Measurements from ENCODE around the gene SHROOM1. TPM values are rescaled to one million over a fixed set of nuclear protein-coding genes. Genes with fewer than 3 reads are reported as not detected.

Gene SHROOM1
- total and polyA plus RNA-seq, 2 experiments from 2014 or later: 2.5 to 5.4 TPM

DNA sequence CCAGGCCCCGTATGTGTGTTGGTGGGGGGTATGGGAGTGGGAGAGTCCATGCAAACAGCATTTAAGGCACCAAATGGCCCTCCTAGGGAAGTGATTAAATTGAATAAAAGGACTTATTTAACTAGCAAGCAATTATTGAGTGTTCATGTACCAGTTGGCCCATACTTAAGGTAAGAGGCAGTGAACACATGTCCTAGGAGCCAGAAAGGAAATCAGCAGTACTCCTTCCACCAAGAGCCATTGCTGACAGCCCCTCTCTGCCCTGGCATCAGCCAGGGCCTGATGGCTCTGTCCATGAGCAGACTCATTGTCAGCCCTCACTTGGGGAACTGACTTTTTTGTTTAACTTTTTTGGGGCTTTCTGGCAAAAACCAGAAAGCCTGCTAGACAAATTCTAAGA is 10.4 kb upstream of the SHROOM1 start:
- no peak overlapping the region for H3K27ac Mint-ChIP-seq
- Histone ChIP-seq H2AFZ (no peak overlapping the region), H3K9me2 (ENCODE audit: insufficient read depth) (no peaks in the 10 kb centered on the region), H3K27me3 (ENCODE audit: insufficient read depth) (no peaks in the 10 kb centered on the region), H3K4me2 (no peak overlapping the region), H3K4me1 (ENCODE audit: insufficient read depth) (no peaks in the 10 kb centered on the region), H3F3A (replicated peaks; ENCODE audit: low read depth) (no peaks in the 10 kb centered on the region), H3K79me2 (replicated peaks; ENCODE audit: insufficient read depth) (no peaks in the 10 kb centered on the region), H3K4me3 (no peak overlapping the region), H3K27ac (ENCODE audit: low read depth) (no peak overlapping the region), H3K36me3 (ENCODE audit: insufficient read depth) (no peaks in the 10 kb centered on the region), H4K20me1 (replicated peaks; ENCODE audit: insufficient read depth) (no peaks in the 10 kb centered on the region)
- TF ChIP-seq ZNF331 (CRISPR knock-in tag; IDR thresholded peaks at IDR 0.05; ENCODE audit: low read depth): no peak
- TF ChIP-seq, protein P1, sequence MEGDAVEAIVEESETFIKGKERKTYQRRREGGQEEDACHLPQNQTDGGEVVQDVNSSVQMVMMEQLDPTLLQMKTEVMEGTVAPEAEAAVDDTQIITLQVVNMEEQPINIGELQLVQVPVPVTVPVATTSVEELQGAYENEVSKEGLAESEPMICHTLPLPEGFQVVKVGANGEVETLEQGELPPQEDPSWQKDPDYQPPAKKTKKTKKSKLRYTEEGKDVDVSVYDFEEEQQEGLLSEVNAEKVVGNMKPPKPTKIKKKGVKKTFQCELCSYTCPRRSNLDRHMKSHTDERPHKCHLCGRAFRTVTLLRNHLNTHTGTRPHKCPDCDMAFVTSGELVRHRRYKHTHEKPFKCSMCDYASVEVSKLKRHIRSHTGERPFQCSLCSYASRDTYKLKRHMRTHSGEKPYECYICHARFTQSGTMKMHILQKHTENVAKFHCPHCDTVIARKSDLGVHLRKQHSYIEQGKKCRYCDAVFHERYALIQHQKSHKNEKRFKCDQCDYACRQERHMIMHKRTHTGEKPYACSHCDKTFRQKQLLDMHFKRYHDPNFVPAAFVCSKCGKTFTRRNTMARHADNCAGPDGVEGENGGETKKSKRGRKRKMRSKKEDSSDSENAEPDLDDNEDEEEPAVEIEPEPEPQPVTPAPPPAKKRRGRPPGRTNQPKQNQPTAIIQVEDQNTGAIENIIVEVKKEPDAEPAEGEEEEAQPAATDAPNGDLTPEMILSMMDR (conservative IDR thresholded peaks at IDR 0.05; ENCODE audit: low read depth in 2 of 2): no peak
- H3K9me3 Mint-ChIP-seq: no peaks in the 10 kb centered on the region
- no peaks in the 10 kb centered on the region for H3K4me1 Mint-ChIP-seq
- H3K27me3 Mint-ChIP-seq (ENCODE audit: insufficient read depth, low read depth, poor library complexity): peaks cover 2% of the 10 kb centered on the region
- ATAC-seq (no peak), DNase-seq (ENCODE audit: low spot score) (no peak)
- no peaks in the 10 kb centered on the region for H3K36me3 Mint-ChIP-seq (ENCODE audit: low read depth)
- no peak overlapping the region for H3K4me3 Mint-ChIP-seq

DNA sequence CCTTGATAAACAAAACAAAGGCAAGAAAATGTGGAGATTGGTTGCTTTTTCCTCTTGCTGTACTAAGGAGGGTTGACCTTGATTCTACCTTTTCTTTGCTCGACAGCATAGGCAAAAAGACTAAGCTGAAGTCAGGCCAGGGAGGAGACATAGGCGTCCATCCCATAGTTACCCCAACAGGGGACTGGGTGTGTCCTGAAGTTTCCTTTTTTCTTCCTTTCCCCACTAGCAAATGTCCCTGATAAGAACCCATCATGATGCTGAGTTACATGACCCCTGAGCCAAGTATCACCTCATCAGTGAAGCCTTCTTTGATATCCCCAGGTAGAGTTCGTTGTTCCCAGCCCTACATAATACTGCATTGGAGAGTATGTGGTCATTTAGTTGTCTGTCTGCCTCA is 9.9 kb upstream of the SHROOM1 start:
- H3K4me2 ChIP-seq: no peak overlapping the region

DNA sequence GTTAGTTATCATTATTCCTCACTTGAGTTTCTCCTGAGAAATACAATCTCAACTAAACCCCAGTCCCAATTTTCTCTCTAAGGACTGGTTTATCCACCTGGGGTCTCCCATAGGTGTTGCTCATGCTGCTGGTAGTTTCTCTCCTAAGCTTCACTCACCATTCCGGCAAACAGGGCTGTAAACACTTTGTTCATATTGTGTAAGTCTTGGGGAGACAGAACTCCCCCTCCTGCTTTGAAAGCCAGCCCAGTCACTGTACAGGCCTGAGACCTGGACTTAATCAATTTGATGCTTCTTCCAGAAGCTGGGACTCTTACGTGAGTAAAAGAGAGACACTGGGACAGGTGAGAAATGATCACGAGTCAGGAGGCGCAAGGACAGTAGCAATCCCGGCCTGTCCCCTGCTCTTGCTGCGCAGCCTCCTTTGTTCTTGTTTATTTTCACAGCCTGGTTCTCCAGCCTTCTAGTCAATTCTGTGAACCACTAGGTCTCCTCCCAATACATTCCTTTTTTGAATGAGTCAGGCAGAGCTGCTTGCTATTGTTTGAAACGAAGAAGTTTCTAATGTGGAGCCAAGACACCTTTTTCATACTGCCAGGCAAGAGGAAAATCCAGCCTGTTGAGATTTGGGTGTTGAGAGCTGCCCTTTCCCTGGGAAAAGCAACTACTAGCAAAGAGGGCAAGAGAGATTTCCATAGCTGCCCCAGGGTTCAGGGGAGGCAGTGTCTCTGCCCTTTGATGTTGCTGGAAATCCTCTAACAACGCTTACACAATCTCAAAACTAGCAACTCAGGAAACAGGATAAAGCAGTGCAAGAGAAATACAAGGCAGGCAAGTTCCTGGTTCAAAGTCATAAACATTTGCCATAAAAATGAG is 9.2 kb upstream of the SHROOM1 start:
- DNase-seq (ENCODE audit: low spot score): no peak
- Histone ChIP-seq H3K9me2 (ENCODE audit: insufficient read depth) (no peaks in the 10 kb centered on the region), H3K4me3 (no peak overlapping the region), H3K4me1 (ENCODE audit: insufficient read depth) (no peaks in the 10 kb centered on the region), H4K20me1 (replicated peaks; ENCODE audit: insufficient read depth) (no peaks in the 10 kb centered on the region), H3K36me3 (ENCODE audit: insufficient read depth) (no peaks in the 10 kb centered on the region), H2AFZ (peak overlapping the region; percentile 74), H3K4me2 (no peak overlapping the region), H3K27me3 (ENCODE audit: insufficient read depth) (no peaks in the 10 kb centered on the region), H3K79me2 (replicated peaks; ENCODE audit: insufficient read depth) (no peaks in the 10 kb centered on the region), H3K27ac (ENCODE audit: low read depth) (no peak overlapping the region), H3F3A (replicated peaks; ENCODE audit: low read depth) (no peaks in the 10 kb centered on the region)
- no peaks in the 10 kb centered on the region for H3K36me3 Mint-ChIP-seq (ENCODE audit: low read depth)
- no peak for ATAC-seq
- H3K27me3 Mint-ChIP-seq (ENCODE audit: insufficient read depth, low read depth, poor library complexity): peaks cover 2% of the 10 kb centered on the region
- no peaks in the 10 kb centered on the region for H3K4me1 Mint-ChIP-seq
- H3K4me3 Mint-ChIP-seq: no peak overlapping the region
- no peaks in the 10 kb centered on the region for H3K9me3 Mint-ChIP-seq
- no peak overlapping the region for H3K27ac Mint-ChIP-seq
- TF ChIP-seq EZH2 (IDR thresholded peaks at IDR 0.05; ENCODE audit: low read depth, unreplicated experiment) (no peak), NANOG (IDR thresholded peaks at IDR 0.05; ENCODE audit: borderline replicate concordance) (no peak), STAT1 (IDR thresholded peaks at IDR 0.05; ENCODE audit: unreplicated experiment) (no peak), CREB1 (CRISPR knock-in tag; IDR thresholded peaks at IDR 0.05; ENCODE audit: low read depth) (no peak), POLR2AphosphoS5 (IDR thresholded peaks at IDR 0.05; ENCODE audit: low read depth) (no peak), EZH2phosphoT487 (IDR thresholded peaks at IDR 0.05; ENCODE audit: unreplicated experiment) (no peak), ZNF114 (CRISPR knock-in tag; IDR thresholded peaks at IDR 0.05) (no peak), ZNF331 (CRISPR knock-in tag; IDR thresholded peaks at IDR 0.05; ENCODE audit: low read depth) (no peak)
- TF ChIP-seq, protein P2, sequence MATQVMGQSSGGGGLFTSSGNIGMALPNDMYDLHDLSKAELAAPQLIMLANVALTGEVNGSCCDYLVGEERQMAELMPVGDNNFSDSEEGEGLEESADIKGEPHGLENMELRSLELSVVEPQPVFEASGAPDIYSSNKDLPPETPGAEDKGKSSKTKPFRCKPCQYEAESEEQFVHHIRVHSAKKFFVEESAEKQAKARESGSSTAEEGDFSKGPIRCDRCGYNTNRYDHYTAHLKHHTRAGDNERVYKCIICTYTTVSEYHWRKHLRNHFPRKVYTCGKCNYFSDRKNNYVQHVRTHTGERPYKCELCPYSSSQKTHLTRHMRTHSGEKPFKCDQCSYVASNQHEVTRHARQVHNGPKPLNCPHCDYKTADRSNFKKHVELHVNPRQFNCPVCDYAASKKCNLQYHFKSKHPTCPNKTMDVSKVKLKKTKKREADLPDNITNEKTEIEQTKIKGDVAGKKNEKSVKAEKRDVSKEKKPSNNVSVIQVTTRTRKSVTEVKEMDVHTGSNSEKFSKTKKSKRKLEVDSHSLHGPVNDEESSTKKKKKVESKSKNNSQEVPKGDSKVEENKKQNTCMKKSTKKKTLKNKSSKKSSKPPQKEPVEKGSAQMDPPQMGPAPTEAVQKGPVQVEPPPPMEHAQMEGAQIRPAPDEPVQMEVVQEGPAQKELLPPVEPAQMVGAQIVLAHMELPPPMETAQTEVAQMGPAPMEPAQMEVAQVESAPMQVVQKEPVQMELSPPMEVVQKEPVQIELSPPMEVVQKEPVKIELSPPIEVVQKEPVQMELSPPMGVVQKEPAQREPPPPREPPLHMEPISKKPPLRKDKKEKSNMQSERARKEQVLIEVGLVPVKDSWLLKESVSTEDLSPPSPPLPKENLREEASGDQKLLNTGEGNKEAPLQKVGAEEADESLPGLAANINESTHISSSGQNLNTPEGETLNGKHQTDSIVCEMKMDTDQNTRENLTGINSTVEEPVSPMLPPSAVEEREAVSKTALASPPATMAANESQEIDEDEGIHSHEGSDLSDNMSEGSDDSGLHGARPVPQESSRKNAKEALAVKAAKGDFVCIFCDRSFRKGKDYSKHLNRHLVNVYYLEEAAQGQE (IDR thresholded peaks at IDR 0.05; ENCODE audit: unreplicated experiment): no peak
- TF ChIP-seq, protein P1 (conservative IDR thresholded peaks at IDR 0.05; ENCODE audit: low read depth in 2 of 2): no peak

More for the DNA sequence above, 9.9 kb upstream of the SHROOM1 start:
- Histone ChIP-seq H3K79me2 (replicated peaks; ENCODE audit: insufficient read depth) (no peaks in the 10 kb centered on the region), H3K36me3 (ENCODE audit: insufficient read depth) (no peaks in the 10 kb centered on the region), H3K4me3 (no peak overlapping the region), H2AFZ (no peak overlapping the region), H4K20me1 (replicated peaks; ENCODE audit: insufficient read depth) (no peaks in the 10 kb centered on the region), H3K9me2 (ENCODE audit: insufficient read depth) (no peaks in the 10 kb centered on the region), H3F3A (replicated peaks; ENCODE audit: low read depth) (no peaks in the 10 kb centered on the region), H3K4me1 (ENCODE audit: insufficient read depth) (no peaks in the 10 kb centered on the region), H3K27ac (ENCODE audit: low read depth) (no peak overlapping the region), H3K27me3 (ENCODE audit: insufficient read depth) (no peaks in the 10 kb centered on the region)
- no peak for DNase-seq (ENCODE audit: low spot score)
- Mint-ChIP-seq H3K9me3 (no peaks in the 10 kb centered on the region), H3K27me3 (ENCODE audit: insufficient read depth, low read depth, poor library complexity) (peaks cover 2% of the 10 kb centered on the region), H3K4me1 (no peaks in the 10 kb centered on the region), H3K4me3 (no peak overlapping the region), H3K27ac (no peak overlapping the region), H3K36me3 (ENCODE audit: low read depth) (no peaks in the 10 kb centered on the region)
- no peak for TF ChIP-seq STAT1 (IDR thresholded peaks at IDR 0.05; ENCODE audit: unreplicated experiment)
- no peak for TF ChIP-seq EZH2phosphoT487 (IDR thresholded peaks at IDR 0.05; ENCODE audit: unreplicated experiment)
- no peak for TF ChIP-seq POLR2AphosphoS5 (IDR thresholded peaks at IDR 0.05; ENCODE audit: low read depth)
- no peak for TF ChIP-seq NANOG (IDR thresholded peaks at IDR 0.05; ENCODE audit: borderline replicate concordance)
- ATAC-seq: no peak
